SK-N-SH treated with all-trans-retinoic acid at 6 μM for 48 hours (cell line): Measurements from ENCODE around the gene SLC2A5.

Source experiments
- ATAC-seq: fragments of 200-7000 bp; cut with Tn5 transposase; 3 replicates; pipeline ENCODE4 v1.9.1; 2020; ENCODE audit warnings: mild to moderate bottlenecking, moderate library complexity
- ARNTL ChIP-seq: fragments of 450-650 bp; formaldehyde crosslinking; IDR thresholded peaks from 2 replicates; pipeline ENCODE4 v1.5.0; 2020; ENCODE audit warnings: low read depth, mild to moderate bottlenecking, moderate library complexity, borderline replicate concordance
- BACH2 ChIP-seq: fragments of 250-450 bp; sonication (Bioruptor Pico); IDR thresholded peaks from 2 replicates; pipeline ENCODE4 v1.9.0; 2021; ENCODE audit warnings: mild to moderate bottlenecking, borderline replicate concordance
- CSDC2 ChIP-seq: fragments of 250-450 bp; sonication (Bioruptor Pico); IDR thresholded peaks from 2 replicates; pipeline ENCODE4 v1.5.0; 2020; ENCODE audit warnings: mild to moderate bottlenecking, moderate library complexity
- ESRRG ChIP-seq: fragments of 250-450 bp; sonication (Bioruptor Pico); IDR thresholded peaks from 2 replicates; pipeline ENCODE4 v1.6.1; 2021; ENCODE audit warnings: mild to moderate bottlenecking
- GLIS3 ChIP-seq: fragments of 250-450 bp; sonication (Bioruptor Pico); IDR thresholded peaks from 2 replicates; pipeline ENCODE4 v1.5.0; 2020; ENCODE audit warnings: mild to moderate bottlenecking, moderate library complexity
- ISL1 ChIP-seq: fragments of 250-450 bp; sonication (Bioruptor Pico); IDR thresholded peaks from 2 replicates; pipeline ENCODE4 v2.1.2; 2022; ENCODE audit warnings: mild to moderate bottlenecking, moderate library complexity
- OSR1 ChIP-seq: fragments of 250-450 bp; sonication (Bioruptor Pico); IDR thresholded peaks from 2 replicates; pipeline ENCODE4 v1.8.0; 2022; ENCODE audit warnings: moderate library complexity, mild to moderate bottlenecking, inconsistent platforms
- PPARA ChIP-seq: fragments of 250-450 bp; sonication (Bioruptor Pico); IDR thresholded peaks from 2 replicates; pipeline ENCODE4 v1.5.0; 2020; ENCODE audit warnings: mild to moderate bottlenecking, borderline replicate concordance
- RARB ChIP-seq: fragments of 250-450 bp; sonication (Bioruptor Pico); IDR thresholded peaks from 2 replicates; pipeline ENCODE4 v1.8.0; 2021; ENCODE audit warnings: mild to moderate bottlenecking, moderate library complexity
- SNAI2 ChIP-seq: fragments of 250-450 bp; sonication (Bioruptor Pico); IDR thresholded peaks from 2 replicates; pipeline ENCODE4 v1.5.0; 2020; ENCODE audit warnings: mild to moderate bottlenecking, moderate library complexity
- TCF4 ChIP-seq: fragments of 250-450 bp; sonication (Bioruptor Pico); IDR thresholded peaks from 2 replicates; pipeline ENCODE4 v1.8.0; 2021; ENCODE audit warnings: mild to moderate bottlenecking, moderate library complexity, borderline replicate concordance
- TOX ChIP-seq: fragments of 250-450 bp; sonication (Bioruptor Pico); IDR thresholded peaks from 2 replicates; pipeline ENCODE4 v1.8.0; 2021; ENCODE audit warnings: mild to moderate bottlenecking, moderate library complexity, borderline replicate concordance
- ZC3H10 ChIP-seq: fragments of 250-450 bp; sonication (Bioruptor Pico); IDR thresholded peaks from 2 replicates; pipeline ENCODE4 v1.5.1; 2021; ENCODE audit warnings: mild to moderate bottlenecking, moderate library complexity
- ZFP3 ChIP-seq: fragments of 250-450 bp; sonication (Bioruptor Pico); IDR thresholded peaks from 2 replicates; pipeline ENCODE4 v1.5.0; 2020; ENCODE audit warnings: mild to moderate bottlenecking, moderate library complexity
- ZNF565 ChIP-seq: fragments of 450-650 bp; formaldehyde crosslinking; conservative IDR thresholded peaks from 2 replicates; pipeline ENCODE4 v1.5.0; 2020; ENCODE audit warnings: low read depth, mild to moderate bottlenecking, moderate library complexity
- ZNF70 ChIP-seq: fragments of 450-650 bp; formaldehyde crosslinking; IDR thresholded peaks from 2 replicates; pipeline ENCODE4 v1.5.0; 2020; ENCODE audit warnings: mild to moderate bottlenecking, moderate library complexity
- ZNF8 ChIP-seq: fragments of 450-650 bp; formaldehyde crosslinking; IDR thresholded peaks from 2 replicates; pipeline ENCODE4 v1.5.0; 2020; ENCODE audit warnings: mild to moderate bottlenecking, moderate library complexity
- TF ChIP-seq, protein P1 (sequence below): fragments of 250-450 bp; sonication (Bioruptor Pico); IDR thresholded peaks from 2 replicates; pipeline ENCODE4 v1.5.1; 2021; ENCODE audit warnings: mild to moderate bottlenecking, moderate library complexity
- TF ChIP-seq, protein P2 (sequence below): fragments of 250-450 bp; sonication (Bioruptor Pico); IDR thresholded peaks from 2 replicates; pipeline ENCODE4 v1.5.0; 2020; ENCODE audit warnings: mild to moderate bottlenecking, moderate library complexity
- TF ChIP-seq, protein P3 (sequence below): fragments of 250-450 bp; sonication (Bioruptor Pico); IDR thresholded peaks from 2 replicates; pipeline ENCODE4 v1.5.1; 2020; ENCODE audit warnings: low read depth, mild to moderate bottlenecking, moderate library complexity
- TF ChIP-seq, protein P4 (sequence below): fragments of 250-450 bp; sonication (Bioruptor Pico); IDR thresholded peaks from 2 replicates; pipeline ENCODE4 v1.8.0; 2020; ENCODE audit warnings: mild to moderate bottlenecking, moderate library complexity, borderline replicate concordance

Gene SLC2A5

DNA sequence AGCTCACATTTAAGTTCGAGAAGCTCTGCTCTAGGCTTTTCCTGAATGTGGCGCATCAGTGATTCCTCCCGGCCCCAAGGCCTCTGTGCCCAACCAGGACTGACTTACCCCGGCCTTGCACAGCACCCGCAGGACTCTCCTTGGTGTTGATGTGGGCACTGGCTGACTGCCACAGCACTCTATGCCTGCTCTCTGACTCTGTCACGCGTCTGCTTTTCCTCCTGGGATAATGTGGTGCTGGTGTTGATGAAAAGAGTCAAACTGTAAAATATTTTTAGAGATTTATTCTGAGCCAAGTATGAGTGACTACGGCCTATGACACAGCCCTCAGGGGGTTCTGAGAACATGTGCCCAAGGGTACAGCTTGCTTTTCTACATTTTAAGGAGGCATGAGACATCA, 15.5 kb upstream of the SLC2A5 start:
- no peak for ATAC-seq
- TF ChIP-seq ZC3H10 (no peak), ARNTL (CRISPR knock-in tag) (no peak), ZNF8 (CRISPR knock-in tag) (no peak), PPARA (CRISPR knock-in tag) (no peak), TCF4 (CRISPR knock-in tag) (no peak), SNAI2 (CRISPR knock-in tag) (no peak), ZFP3 (CRISPR knock-in tag) (no peak), ESRRG (CRISPR knock-in tag) (no peak), OSR1 (CRISPR knock-in tag) (no peak), ISL1 (CRISPR knock-in tag) (no peak), ZNF565 (no peak), TOX (no peak), ZNF70 (CRISPR knock-in tag) (no peak)
- TF ChIP-seq, protein P1, sequence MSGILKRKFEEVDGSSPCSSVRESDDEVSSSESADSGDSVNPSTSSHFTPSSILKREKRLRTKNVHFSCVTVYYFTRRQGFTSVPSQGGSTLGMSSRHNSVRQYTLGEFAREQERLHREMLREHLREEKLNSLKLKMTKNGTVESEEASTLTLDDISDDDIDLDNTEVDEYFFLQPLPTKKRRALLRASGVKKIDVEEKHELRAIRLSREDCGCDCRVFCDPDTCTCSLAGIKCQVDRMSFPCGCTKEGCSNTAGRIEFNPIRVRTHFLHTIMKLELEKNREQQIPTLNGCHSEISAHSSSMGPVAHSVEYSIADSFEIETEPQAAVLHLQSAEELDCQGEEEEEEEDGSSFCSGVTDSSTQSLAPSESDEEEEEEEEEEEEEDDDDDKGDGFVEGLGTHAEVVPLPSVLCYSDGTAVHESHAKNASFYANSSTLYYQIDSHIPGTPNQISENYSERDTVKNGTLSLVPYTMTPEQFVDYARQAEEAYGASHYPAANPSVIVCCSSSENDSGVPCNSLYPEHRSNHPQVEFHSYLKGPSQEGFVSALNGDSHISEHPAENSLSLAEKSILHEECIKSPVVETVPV (CRISPR knock-in tag): no peak
- TF ChIP-seq, protein P2, sequence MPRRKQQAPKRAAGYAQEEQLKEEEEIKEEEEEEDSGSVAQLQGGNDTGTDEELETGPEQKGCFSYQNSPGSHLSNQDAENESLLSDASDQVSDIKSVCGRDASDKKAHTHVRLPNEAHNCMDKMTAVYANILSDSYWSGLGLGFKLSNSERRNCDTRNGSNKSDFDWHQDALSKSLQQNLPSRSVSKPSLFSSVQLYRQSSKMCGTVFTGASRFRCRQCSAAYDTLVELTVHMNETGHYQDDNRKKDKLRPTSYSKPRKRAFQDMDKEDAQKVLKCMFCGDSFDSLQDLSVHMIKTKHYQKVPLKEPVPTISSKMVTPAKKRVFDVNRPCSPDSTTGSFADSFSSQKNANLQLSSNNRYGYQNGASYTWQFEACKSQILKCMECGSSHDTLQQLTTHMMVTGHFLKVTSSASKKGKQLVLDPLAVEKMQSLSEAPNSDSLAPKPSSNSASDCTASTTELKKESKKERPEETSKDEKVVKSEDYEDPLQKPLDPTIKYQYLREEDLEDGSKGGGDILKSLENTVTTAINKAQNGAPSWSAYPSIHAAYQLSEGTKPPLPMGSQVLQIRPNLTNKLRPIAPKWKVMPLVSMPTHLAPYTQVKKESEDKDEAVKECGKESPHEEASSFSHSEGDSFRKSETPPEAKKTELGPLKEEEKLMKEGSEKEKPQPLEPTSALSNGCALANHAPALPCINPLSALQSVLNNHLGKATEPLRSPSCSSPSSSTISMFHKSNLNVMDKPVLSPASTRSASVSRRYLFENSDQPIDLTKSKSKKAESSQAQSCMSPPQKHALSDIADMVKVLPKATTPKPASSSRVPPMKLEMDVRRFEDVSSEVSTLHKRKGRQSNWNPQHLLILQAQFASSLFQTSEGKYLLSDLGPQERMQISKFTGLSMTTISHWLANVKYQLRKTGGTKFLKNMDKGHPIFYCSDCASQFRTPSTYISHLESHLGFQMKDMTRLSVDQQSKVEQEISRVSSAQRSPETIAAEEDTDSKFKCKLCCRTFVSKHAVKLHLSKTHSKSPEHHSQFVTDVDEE (CRISPR knock-in tag): no peak
- TF ChIP-seq, protein P3, sequence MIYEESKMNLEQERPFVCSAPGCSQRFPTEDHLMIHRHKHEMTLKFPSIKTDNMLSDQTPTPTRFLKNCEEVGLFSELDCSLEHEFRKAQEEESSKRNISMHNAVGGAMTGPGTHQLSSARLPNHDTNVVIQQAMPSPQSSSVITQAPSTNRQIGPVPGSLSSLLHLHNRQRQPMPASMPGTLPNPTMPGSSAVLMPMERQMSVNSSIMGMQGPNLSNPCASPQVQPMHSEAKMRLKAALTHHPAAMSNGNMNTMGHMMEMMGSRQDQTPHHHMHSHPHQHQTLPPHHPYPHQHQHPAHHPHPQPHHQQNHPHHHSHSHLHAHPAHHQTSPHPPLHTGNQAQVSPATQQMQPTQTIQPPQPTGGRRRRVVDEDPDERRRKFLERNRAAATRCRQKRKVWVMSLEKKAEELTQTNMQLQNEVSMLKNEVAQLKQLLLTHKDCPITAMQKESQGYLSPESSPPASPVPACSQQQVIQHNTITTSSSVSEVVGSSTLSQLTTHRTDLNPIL (CRISPR knock-in tag): no peak
- TF ChIP-seq, protein P4, sequence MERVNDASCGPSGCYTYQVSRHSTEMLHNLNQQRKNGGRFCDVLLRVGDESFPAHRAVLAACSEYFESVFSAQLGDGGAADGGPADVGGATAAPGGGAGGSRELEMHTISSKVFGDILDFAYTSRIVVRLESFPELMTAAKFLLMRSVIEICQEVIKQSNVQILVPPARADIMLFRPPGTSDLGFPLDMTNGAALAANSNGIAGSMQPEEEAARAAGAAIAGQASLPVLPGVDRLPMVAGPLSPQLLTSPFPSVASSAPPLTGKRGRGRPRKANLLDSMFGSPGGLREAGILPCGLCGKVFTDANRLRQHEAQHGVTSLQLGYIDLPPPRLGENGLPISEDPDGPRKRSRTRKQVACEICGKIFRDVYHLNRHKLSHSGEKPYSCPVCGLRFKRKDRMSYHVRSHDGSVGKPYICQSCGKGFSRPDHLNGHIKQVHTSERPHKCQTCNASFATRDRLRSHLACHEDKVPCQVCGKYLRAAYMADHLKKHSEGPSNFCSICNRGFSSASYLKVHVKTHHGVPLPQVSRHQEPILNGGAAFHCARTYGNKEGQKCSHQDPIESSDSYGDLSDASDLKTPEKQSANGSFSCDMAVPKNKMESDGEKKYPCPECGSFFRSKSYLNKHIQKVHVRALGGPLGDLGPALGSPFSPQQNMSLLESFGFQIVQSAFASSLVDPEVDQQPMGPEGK: no peak
- TF ChIP-seq, all 23 proteins: peak for 0

DNA sequence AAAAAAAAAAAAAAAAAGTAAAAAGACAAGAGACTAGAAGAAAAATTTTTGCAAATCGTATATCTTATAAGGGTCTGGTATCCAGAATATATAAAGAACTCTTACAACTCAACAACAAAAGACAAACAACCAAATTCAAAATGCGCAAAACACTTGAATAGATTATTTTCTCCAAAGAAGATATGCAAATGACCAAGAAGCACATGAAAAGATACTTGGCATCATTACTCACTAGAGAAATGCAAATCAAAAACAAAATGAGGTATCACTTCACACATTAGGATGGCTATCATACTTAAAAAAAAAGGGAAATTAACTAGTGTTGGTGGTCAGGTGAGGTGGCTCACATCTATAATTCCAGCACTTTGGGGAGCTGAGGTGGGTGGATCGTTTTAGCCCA, 12.0 kb upstream of the SLC2A5 start:
- no peak for ATAC-seq
- TF ChIP-seq OSR1 (CRISPR knock-in tag): no peak
- no peak for TF ChIP-seq RARB
- TF ChIP-seq ZNF70 (CRISPR knock-in tag): no peak
- TF ChIP-seq, protein P1 (CRISPR knock-in tag): no peak
- no peak for TF ChIP-seq ZNF8 (CRISPR knock-in tag)
- no peak for TF ChIP-seq ARNTL (CRISPR knock-in tag)
- TF ChIP-seq ZNF565: no peak
- TF ChIP-seq, protein P3 (CRISPR knock-in tag): no peak
- TF ChIP-seq ESRRG (CRISPR knock-in tag): no peak
- TF ChIP-seq TOX: no peak
- TF ChIP-seq, protein P2 (CRISPR knock-in tag): no peak
- no peak for TF ChIP-seq CSDC2 (CRISPR knock-in tag)
- no peak for TF ChIP-seq PPARA (CRISPR knock-in tag)
- TF ChIP-seq ISL1 (CRISPR knock-in tag): no peak
- no peak for TF ChIP-seq BACH2
- TF ChIP-seq TCF4 (CRISPR knock-in tag): no peak
- TF ChIP-seq GLIS3 (CRISPR knock-in tag): no peak
